Amygdala (tissue), 56 donors: Measurements from ENCODE around the gene STIM1.

Experiments
- DNase-seq, 56 donors: peaks; one replicate each; lab custom pipeline; 2025; lab: John Stamatoyannopoulos, UW

Gene STIM1

DNA sequence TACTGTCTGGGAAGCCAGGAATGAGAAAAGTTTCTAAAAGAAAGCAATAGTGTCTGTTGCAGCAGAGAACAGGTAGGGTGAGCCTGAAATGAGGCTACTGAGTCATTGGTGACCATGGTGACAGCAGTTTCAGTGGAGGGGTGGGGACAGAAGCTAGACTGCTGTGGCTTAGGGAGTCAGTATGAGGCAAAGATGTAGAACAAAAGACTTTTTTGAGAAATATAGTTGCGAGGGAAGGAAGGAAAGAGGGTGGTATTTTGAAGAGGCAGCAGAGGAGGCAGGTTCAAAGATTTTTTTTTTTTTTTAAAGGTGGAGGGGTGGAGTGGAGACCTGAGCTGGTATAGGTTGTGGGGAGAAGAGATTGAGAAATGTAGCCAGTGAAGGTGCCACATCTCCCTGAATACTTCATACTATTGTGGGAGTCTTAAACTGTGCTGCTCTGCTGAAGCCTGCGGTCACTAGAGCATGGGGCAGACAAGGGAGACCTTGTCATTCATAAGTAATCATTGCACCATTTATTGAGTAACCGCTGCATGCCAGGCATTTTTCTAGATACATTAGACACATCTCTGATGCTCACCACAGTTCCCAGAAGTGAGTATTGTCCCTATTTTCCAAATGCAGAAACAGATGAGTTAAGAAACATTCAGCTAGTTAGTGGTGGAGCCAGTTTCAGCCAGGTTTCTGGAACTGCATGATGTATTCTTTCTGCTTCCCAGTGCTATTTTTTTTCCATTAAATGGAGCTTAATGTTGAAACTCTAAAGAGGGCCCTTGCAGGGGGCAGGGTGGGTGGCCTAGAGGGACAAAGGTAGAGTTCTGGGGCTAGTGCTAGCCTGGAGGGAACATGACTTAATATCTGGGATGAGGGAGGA lies 49.9 kb downstream of the STIM1 start:
- DNase-seq, result no peak

DNA sequence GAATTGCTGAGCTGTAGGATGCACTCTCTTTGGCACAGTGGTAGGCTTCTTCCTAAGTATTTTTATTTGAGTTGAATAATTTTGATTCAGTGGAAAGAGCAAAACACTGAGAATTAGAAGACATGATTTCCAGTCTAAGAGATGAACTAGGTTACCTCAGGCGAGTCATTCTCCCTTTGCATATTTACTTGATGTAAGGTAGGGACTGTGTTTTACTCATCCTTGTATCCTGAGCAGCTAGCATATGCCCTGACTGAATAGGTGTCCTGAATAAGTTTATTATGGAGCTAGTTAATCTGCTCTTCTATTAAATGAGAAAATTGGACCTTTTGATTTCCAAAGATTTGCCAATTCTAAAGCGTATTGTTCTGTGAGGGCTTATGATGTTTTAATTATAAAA lies 50.7 kb downstream of the STIM1 start:
- DNase-seq, result no peak

DNA sequence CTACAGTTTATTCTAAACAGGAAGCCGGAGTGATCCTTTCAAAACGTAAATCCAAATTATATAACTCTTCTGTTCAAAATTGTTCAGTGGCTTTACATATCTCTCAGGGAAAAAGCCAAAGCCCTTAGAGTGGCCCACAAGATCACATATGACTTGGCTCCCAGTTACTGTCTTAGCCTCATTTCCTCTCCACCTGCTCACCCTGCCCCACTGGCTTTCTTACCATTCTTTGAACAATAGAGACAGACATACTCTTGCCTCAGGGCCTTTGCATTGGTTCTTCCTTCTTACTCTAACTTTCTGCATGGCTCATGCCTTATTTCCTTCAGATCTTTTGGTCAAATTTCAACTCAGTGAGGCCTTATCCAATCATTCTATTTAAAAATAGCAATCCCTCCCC lies 52.1 kb downstream of the STIM1 start:
- DNase-seq, result no peak

DNA sequence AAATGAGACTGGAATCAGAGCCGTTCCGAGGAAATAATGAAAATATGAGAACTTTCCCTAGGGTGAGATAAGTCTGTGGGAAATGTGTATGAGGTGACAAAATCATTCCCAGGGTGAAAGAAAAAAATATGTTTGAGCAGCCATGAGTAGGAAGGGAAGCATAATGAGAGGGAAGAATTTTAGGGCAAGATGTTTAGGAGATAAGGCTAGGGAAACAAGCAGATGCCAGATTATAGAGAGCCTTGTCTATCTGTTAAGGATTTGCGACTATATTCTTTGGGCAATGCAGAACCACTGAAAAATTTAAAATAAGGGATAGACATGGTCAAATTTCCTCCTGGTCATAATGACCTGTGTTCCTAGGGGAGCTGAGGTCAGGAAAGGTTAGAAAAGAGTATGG lies 54.4 kb downstream of the STIM1 start:
- no peak for DNase-seq

DNA sequence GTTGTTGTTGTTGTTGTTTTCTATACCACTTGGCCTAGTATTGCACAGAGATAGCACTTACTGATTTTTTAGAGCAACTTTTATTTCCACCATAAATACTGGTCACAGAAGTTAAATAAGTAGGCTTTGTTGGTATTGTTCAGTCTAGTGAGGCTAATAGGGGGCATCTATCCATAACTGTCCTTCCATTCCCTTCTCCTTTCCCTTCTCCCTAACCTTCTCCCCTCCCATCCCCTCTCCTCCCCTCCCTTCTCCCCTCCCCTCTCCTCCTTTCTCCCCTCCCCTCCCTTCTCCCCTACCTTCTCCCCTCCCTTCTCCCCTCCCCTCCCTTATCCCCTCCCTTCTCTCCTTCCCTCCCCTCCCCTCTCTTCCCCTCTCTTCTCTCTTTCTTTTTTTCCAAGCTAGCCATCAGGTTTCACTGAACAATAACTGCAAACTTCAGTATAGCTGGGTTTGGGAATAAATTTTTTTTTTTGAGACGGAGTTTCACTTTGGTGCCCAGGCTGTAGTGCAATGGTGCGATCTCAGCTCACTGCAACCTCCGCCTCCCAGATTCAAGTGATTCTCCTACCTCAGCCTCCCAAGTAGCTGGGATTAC lies 56.5 kb downstream of the STIM1 start:
- no peak for DNase-seq

DNA sequence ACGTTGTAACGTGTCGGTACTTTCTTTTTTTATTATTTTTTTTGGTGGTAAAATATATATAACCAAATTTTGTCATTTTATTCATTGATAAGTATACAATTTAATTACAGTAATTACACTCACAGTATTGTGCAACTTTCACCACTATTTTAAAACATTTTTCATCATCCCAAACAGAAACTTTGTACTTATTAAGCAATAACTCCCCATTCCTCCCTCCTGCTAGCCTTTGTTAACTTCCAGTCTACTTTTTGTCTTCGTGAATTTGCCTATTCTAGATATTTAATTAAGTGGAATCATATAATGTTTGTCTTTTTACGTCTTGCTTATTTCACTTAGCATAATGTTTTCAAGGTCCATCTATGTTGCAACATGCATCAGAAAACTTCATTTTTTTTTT lies 58.5 kb downstream of the STIM1 start:
- no peak for DNase-seq

DNA sequence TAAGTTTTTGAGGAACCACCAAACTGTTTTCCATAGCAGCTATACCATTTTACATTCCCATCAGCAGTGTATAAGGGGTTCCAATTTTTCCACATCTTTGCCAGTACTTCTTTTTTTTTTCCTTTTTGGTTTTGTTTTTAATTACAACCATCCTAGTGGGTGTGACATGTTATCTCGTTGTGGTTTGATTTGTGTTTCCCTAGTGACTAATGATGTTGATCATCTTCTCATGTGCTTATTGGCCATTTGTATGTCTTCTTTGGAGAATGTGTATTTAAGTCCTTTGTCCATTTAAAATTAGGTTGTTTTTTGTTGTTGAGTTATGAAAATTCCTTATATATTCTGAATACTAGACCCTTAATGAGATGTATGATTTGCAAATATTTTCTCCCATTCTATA lies 59.3 kb downstream of the STIM1 start:
- DNase-seq, result no peak

DNA sequence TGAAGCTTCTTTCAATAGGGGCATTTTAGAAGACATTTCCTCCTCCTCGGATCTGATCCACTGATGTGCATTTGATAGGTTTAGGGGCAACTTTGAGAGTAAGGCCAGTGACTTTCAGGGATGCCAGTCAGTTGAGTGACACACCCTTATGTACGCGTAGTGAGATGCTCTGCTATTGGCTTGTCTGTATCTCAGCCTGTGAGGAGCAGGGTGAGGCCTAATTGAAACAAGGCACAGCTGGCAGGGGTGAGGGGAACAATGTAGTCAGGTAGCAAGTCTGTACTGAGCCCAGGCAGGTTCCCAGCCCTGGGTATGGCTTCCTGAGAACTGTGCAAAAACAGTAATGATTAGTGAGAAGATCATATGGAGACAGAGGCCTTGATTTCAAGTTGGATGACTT lies 61.5 kb downstream of the STIM1 start:
- DNase-seq, result no peak

DNA sequence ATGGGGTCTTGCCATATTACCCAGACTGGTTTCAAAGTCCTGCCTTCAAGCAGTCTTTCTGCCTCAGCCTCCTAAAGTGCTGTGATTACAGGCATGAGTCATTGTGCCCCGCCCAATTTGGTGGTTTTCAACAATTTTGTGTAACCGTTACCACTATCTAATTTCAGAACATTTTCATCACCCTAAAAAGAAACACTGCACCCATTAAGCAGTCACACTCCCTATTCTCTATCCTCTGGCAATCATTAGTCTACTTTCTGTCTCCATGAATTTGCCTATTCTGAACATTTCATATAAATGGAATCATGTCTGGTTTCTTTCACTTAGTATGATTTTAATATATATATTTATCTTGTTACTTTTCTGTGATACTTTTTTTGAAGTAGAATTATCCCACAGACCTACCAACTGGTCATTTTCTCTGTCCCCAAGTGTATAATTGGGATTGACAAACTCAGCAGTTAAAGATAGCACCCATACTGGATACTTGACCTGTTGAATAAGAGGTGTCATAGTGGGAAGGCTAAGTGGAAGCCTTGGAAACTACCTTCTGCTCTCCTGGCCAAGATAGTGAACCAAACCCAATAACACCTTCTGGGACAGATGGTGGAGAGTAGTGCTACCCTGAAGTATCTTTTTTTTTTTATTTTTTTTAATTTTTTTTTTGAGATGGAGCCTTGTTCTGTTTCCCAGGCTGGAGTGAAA lies 64.8 kb downstream of the STIM1 start:
- no peak for DNase-seq

DNA sequence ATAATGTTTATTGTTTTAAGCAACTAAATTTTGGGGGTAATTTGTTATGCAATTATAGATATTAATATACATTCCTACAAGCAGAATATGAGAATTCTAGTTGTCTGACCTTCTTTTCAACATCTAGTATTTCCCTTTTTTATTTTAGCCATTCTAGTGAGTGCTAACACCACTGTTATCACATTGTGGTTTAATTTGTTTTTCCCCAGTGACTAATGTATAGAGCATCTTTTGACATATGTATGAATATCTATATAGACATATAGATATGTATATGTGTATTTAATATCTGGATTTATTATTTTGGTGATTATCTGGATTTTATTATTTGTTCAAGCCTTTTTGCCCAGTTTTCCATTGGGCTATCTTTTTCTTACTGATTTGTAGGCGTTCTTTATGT lies 66.6 kb downstream of the STIM1 start:
- DNase-seq, result no peak

DNA sequence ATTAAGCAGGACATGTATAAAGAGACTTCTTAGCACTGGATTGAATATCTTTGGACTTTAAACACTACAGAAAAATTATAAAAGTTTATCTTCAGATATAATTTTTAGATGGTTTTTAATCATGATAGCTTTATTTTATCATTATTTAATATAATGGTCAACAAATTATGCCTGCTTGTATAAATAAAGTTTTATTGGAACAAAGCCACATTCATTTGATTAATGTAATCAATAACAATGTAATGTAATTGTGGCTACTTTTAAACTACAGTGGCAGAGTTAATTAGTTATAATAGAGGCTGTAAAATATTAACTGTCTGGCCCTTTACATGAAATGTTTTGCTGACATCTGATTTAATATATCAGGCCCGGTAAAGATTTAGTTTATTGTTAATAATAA lies 70.0 kb downstream of the STIM1 start:
- no peak for DNase-seq

DNA sequence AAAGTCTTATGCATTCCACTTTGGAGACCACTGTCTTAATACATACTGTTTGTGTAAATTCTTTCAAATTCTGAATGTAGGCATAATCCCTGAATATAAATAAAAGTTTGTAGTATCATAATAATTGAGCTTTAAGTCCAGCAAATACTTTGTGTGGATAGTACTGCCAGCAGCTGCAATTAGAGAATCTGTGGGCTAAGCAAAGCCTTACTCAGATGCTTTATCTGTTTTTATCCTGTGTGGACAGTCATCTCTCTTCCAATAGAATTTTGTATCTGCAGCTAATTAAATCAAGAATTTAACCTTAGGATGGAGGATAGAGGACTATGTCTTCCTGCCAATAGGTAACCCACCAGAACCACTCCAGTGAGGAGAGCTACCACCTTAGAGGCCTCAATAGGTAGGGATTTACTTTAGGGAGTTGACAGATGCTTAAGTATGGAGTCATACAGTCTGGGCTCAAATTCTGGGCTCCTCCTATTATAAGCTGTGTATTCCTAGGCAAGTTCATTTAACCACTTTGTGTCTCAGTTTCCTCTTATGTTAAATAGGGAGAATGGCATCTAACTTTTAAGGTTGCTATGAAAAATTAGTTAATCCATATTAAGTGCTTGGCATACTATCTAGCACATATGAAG lies 71.1 kb downstream of the STIM1 start:
- no peak for DNase-seq

DNA sequence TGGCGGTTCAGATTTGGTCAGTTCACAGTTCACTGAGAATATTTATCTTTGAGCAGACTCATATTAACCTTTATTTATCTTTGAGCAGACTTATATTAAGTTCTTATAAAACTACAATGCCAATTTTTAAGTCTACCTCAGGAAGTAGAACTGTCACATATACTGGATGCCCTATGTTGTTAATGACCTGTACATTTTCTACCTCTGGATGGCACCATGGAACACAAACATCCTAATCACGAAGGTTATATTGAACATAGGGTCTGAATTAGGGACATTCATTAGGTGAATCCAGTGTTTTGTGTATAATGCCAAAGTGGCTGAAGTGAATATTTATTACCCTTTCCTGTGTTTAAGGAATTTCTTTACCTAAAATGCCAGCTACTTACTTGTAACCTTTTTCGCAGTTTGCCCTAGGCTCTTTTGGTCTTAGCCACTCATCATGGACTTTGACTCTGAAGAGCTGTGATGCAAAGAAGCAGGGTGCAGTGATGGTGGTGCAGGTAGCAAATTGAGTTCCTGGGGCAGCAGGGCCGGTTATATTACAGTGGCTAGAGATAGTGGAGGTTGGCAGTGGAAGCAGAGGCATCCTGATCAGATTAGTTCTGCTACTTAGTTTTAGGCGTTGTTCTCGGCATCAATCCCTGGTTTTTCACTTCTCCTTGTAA lies 71.8 kb downstream of the STIM1 start:
- DNase-seq, result no peak

DNA sequence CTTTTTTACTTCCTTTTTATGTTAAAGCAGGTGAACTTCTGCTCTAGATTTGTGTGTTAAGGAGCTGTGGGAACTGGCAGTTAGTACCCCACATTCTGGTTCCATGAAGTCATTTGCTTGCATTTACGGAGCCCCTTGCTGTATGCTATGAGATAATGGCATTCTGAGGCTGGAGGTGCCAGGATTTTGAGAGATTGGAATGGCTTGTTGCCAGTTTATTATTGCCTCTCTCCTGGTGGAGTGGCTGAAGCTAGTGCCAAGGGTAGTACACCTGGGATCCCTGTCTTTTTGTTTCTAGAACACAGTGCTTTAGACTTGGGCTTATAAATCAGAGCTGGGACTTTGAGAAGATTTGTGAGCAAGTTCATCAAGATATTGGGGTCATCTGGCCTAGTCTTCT lies 73.8 kb downstream of the STIM1 start:
- DNase-seq, result no peak

DNA sequence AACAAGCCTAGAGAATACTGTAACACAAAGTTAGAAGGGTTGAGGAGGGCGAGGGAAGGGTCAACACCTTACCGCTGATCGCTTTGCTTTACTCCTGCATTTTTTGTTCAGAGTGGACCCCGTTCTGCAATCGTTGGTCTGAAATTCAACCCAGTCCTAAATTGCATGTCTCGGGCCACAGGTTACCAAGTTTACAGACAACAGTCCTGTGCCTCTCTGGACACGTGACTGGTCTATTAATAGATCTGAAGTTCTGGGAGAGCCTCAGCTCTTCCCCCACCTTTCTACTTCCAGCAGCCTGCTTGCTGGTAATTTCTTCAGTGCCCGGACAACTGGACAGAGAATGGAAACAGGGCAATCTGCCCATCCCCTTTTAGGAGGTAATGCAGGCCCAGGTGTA lies 74.2 kb downstream of the STIM1 start:
- DNase-seq, result no peak

DNA sequence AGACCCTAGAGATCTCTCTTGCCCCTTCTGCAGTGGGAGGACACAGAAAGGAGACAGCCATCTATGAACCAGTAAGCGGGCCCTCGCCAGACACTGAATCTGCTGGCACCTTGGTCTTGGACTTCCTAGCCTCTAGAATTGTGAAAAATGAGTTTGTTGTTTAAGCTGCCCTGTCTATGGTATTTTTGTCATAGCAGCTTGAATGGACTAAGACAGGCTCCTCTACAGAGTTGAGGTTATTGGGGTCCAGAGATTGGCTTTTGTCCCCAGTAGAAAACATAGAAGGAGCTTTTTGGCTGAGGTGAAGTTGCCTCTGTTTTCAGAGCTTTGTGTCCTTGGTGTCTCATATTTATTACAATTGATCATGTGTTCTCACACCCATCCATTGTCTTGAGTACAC lies 77.2 kb downstream of the STIM1 start:
- DNase-seq, result no peak

DNA sequence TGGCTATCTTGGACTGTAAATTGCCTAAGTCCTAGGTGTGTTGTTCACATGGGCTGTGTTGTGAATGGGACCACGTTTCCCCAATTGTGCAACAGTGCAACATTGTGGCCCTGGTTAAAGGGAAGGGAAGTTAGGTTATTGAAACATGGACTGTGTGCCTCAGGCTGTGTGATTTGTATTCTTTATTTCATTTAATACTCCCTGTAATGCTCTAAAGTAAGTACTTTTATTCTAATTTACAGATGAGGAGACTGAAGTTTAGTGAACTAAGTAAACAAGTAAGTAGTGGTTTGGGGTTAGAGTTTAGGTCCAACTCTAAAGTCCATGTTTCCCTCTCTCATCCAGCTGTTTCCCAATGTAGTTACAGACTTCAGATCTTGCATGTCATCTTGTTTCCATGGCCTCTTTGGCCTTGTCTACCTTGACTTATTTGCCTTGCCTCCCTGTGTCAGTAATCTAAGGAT lies 77.7 kb downstream of the STIM1 start:
- DNase-seq, result no peak

DNA sequence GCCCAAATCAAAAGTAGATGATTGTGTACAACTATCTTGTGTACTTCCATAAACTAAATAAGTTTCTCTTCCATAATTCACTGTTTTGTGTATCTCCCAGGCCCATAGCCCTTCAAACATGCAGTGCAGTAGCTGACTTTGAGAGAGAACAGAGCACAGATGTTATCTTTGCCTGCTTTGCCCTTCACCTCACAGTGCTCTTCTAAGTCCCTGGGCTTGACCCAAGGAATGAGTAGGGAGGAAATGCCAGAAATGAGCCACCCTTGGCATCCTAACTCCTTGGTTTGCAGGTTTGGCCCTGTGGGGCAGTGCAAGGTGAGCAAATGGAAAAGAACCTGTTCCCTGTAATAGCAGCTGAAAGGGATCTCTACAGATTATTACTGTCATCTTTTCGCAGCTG lies 79.2 kb downstream of the STIM1 start:
- DNase-seq, result no peak

DNA sequence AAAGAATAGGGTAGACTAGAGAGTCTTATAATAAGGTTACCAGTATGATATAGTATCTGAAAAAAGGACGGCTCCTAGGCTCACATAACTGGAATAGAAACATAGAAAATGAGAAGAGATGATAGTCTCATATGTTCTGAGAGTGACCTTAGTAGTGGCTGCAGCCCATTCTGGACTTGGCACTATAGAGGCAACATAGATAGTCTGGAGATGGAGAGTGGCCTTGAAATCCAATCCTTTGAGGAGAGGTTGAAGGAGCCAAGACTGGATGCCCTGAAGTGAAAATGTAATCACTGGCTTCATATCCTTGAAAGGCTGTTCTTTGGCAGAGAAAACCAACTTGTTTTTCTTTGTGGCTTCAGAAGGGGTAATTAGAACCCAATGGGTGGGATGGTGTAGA lies 81.1 kb downstream of the STIM1 start:
- no peak for DNase-seq

DNA sequence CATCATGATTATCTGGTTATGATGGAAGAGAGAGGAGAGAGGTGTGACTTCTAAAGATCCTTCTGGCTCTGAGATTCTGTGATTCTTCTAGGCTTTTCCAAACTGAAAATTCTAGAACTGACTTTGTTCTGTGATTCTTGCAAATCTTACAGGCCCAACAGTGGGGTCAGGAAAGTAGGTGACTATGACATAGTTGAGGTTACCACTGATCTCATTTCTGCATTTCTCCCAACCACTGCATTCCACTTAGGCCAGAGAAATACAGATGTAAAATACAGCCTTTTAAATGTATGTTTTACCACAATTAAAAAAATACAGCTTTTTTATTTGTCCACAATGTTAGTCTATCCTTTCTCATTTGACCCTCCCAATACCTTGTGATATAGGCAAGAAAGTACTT lies 83.7 kb downstream of the STIM1 start:
- no peak for DNase-seq
